GM12878 (cell line): ENCODE results near the gene HNRNPM. TPM values are rescaled to one million over a fixed set of nuclear protein-coding genes. Genes with fewer than 3 reads are reported as not detected.

Source experiments
- ASH2L ChIP-seq: fragments of 300-600, 200-600 bp; sonication (generic); IDR thresholded peaks from 2 replicates; pipeline ENCODE4 v1.6.1; 2017; ENCODE audit warnings: low read depth, mild to moderate bottlenecking, borderline replicate concordance
- CHD1 ChIP-seq: IDR thresholded peaks from 2 replicates; pipeline ENCODE4 v1.6.1; 2012; ENCODE audit warnings: low read depth, low read length, improper control_type of control experiment
- CHD2 ChIP-seq: IDR thresholded peaks from 2 replicates; pipeline ENCODE4 v1.6.1; 2011; ENCODE audit warnings: low read depth, low read length, improper control_type of control experiment, borderline replicate concordance
- DPF2 ChIP-seq: fragments of 450-650 bp; IDR thresholded peaks from 2 replicates; pipeline ENCODE4 v1.6.1; 2017; ENCODE audit warnings: mild to moderate bottlenecking
- EGR1 ChIP-seq, 2 experiments: IDR thresholded peaks; 1 replicate in 1 of 2; 2 replicates in 1 of 2; pipeline ENCODE4 v1.6.1; 2011 to 2012; ENCODE audit warnings: low read depth in 2 of 2, low read length in 2 of 2, borderline replicate concordance in 1 of 2, mild to moderate bottlenecking in 1 of 2, moderate library complexity in 1 of 2
- FOXM1 ChIP-seq: IDR thresholded peaks from 2 replicates; pipeline ENCODE4 v1.6.1; 2012; ENCODE audit warnings: low read depth, mild to moderate bottlenecking, inconsistent platforms, low read length, moderate library complexity
- HDAC2 ChIP-seq: fragments of 200-600 bp; sonication (generic); IDR thresholded peaks from 2 replicates; pipeline ENCODE4 v1.6.1; 2017
- IKZF2 ChIP-seq, 2 experiments: fragments of 450-650 bp; IDR thresholded peaks; 2 replicates each; pipeline ENCODE4 v1.6.1; 2017; ENCODE audit warnings: mild to moderate bottlenecking in 2 of 2, moderate library complexity in 2 of 2
- NR2C1 ChIP-seq: fragments of 450-650 bp; IDR thresholded peaks from 2 replicates; pipeline ENCODE4 v1.6.1; 2017; ENCODE audit warnings: antibody characterized with exemption, mild to moderate bottlenecking, moderate library complexity
- POLR2A ChIP-seq: IDR thresholded peaks from 2 replicates; pipeline ENCODE4 v1.6.1; 2011; ENCODE audit warnings: low read depth, mild to moderate bottlenecking, low read length
- POU2F2 ChIP-seq: IDR thresholded peaks from 3 replicates; pipeline ENCODE4 v1.6.1; 2011; ENCODE audit warnings: low read depth, mild to moderate bottlenecking, low read length, borderline replicate concordance
- RAD21 ChIP-seq: IDR thresholded peaks from 2 replicates; pipeline ENCODE4 v1.6.1; 2011; ENCODE audit warnings: mild to moderate bottlenecking, low read depth, low read length, moderate library complexity; ENCODE audit not compliant: insufficient read depth
- RFX5 ChIP-seq: IDR thresholded peaks from 2 replicates; pipeline ENCODE4 v1.6.1; 2011; ENCODE audit warnings: low read depth, low read length, improper control_type of control experiment
- SMARCA5 ChIP-seq: fragments of 450-650 bp; IDR thresholded peaks from 2 replicates; pipeline ENCODE4 v1.6.1; 2017; ENCODE audit warnings: mild to moderate bottlenecking
- SP1 ChIP-seq: IDR thresholded peaks from one replicate; pipeline ENCODE4 v1.6.1; 2011; ENCODE audit warnings: low read depth, low read length
- YY1 ChIP-seq: IDR thresholded peaks from 2 replicates; pipeline ENCODE4 v1.6.1; 2011; ENCODE audit warnings: low read depth, mild to moderate bottlenecking, low read length
- ZNF384 ChIP-seq: IDR thresholded peaks from 2 replicates; pipeline ENCODE4 v1.6.1; 2012; ENCODE audit warnings: low read depth, mild to moderate bottlenecking, low read length, improper control_type of control experiment, borderline replicate concordance
- ZNF622 ChIP-seq: fragments of 450-650 bp; IDR thresholded peaks from 2 replicates; pipeline ENCODE4 v1.6.1; 2017; ENCODE audit warnings: mild to moderate bottlenecking, inconsistent platforms
- polyA plus RNA-seq, 11 experiments: library from polyadenylated mRNA; depleted of rRNA in 4 of 11; unstranded in 6 of 11; stranded (reverse) in 5 of 11; fragments of >200 nt; fragmentation: Nextera tagmentation in 4 of 11; fragmentation: Illumina TruSeq in 1 of 11; extraction: Ambion mirVana in 4 of 11; extraction: Trizol in 1 of 11; gene quantifications; 1 replicate in 1 of 11; 2 replicates in 10 of 11; pipeline versions ENCODE4 v1.2.1 to v1.2.3, GENCODE V29; 2011 to 2016; ENCODE audit warnings: inconsistent platforms in 2 of 11, missing spikeins in 2 of 11, low read depth in 1 of 11
- total RNA-seq, 4 experiments: library from RNA; depleted of rRNA in 3 of 4; stranded (reverse); fragments of >200 nt in 3 of 4; fragmentation: Illumina TruSeq in 1 of 4; extraction: Trizol in 1 of 4; gene quantifications; 2 replicates each; pipeline versions ENCODE4 v1.2.1 to v1.2.3, GENCODE V29; 2013 to 2021
- TF ChIP-seq, protein P1 (sequence below): IDR thresholded peaks from 2 replicates; pipeline ENCODE4 v1.6.1; 2012; ENCODE audit warnings: low read depth, low read length, improper control_type of control experiment
- TF ChIP-seq, protein P2 (sequence below), 3 experiments: IDR thresholded peaks in 2 of 3; conservative IDR thresholded peaks in 1 of 3; 2 replicates each; pipeline ENCODE4 v1.5.1; 2011; ENCODE audit warnings: low read depth in 3 of 3, low read length in 3 of 3, mild to moderate bottlenecking in 3 of 3, control low read depth in 2 of 3, moderate library complexity in 2 of 3, inconsistent platforms in 1 of 3, mixed read lengths in 1 of 3; ENCODE audit not compliant: control insufficient read depth in 2 of 3, insufficient read depth in 1 of 3; ENCODE audit errors: extremely low read depth in 1 of 3
- TF ChIP-seq, protein P3 (sequence below): fragments of 450-650 bp; IDR thresholded peaks from 2 replicates; pipeline ENCODE4 v1.6.1; 2017; ENCODE audit warnings: mild to moderate bottlenecking, low read depth, inconsistent platforms; ENCODE audit not compliant: poor library complexity, severe bottlenecking
- TF ChIP-seq, protein P4 (sequence below): IDR thresholded peaks from 2 replicates; pipeline ENCODE4 v1.6.1; 2011; ENCODE audit warnings: mild to moderate bottlenecking, low read depth, low read length, moderate library complexity; ENCODE audit not compliant: insufficient replicate concordance

Gene HNRNPM
- total and polyA plus RNA-seq, 10 of the 15 experiments (the other 5 are each of a cell fraction or from before 2014, with no cell fraction given), result 14.3 to 415 (median 198) TPM

DNA sequence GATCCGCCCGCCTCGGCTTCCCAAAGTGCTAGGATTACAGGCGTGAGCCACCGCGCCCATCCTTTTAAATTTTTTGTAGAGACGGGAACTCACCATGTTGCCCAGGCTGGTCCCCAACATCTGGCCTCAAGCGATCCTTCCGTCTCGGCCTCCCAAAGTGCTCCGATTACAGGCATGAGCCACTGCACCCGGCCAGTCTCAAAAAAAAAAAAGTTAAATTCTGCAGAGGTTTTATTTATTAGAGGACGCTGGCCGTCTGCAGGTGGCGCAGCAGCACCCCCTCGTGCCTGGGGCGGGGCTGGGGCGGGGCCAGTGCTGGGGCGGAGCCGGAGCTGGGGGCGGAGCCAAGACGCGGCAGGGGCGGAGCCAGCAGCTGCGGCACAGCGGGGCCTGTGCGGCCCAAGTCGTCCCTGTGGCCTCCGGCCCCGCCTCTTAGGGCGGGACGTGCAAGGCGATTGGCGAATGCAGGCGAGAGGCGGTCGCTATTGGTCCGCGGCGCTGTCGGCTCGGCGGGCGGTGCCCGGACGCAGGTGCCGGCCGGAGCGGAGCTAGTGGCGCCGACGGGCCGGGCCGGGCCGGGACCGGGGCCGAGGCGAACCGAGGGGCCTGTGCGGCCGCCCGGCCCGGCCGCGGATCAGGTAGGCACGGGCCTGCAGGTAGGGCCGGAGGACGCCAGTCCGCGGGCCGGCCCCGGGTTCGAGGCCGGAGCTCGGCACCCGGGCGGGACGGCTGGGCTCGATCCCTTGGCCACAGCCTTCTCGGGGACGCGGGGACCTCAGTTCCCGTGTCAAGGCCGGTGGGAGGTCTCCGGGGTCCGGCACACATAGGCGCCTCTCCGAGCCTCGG is 31.8 kb upstream of the HNRNPM start, which contains the start of gene MARCHF2 (continued):
- TF ChIP-seq POU2F2 (0 out of 3 replicates have a peak, but pooled peaks have one; percentile 3), FOXM1 (no peak), HDAC2 (no peak), SMARCA5 (peak; percentile 74; the same call in 1 of the 2 replicates), IKZF2 (IDR thresholded peaks at IDR 0.05) (no peak), ZNF622 (no peak), NR2C1 (0 out of 2 replicates have a peak, but pooled peaks have one; percentile 26), YY1 (no peak), RAD21 (peak; percentile 60), CHD2 (peak; percentile 92), EGR1 (IDR thresholded peaks at IDR 0.05; ENCODE audit: borderline replicate concordance in 1 of 2, low read depth in 2 of 2, low read length in 2 of 2) (no peak), ZNF384 (peak; percentile 73; the same call in 1 of the 2 replicates), SP1 (peak; percentile 98), ASH2L (no peak), POLR2A (peak; percentile 66), CHD1 (no peak), DPF2 (peak; percentile 93), RFX5 (peak; percentile 63; the same call in 1 of the 2 replicates)
- TF ChIP-seq, protein P1, sequence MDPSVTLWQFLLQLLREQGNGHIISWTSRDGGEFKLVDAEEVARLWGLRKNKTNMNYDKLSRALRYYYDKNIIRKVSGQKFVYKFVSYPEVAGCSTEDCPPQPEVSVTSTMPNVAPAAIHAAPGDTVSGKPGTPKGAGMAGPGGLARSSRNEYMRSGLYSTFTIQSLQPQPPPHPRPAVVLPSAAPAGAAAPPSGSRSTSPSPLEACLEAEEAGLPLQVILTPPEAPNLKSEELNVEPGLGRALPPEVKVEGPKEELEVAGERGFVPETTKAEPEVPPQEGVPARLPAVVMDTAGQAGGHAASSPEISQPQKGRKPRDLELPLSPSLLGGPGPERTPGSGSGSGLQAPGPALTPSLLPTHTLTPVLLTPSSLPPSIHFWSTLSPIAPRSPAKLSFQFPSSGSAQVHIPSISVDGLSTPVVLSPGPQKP, result no peak
- TF ChIP-seq, protein P2, sequence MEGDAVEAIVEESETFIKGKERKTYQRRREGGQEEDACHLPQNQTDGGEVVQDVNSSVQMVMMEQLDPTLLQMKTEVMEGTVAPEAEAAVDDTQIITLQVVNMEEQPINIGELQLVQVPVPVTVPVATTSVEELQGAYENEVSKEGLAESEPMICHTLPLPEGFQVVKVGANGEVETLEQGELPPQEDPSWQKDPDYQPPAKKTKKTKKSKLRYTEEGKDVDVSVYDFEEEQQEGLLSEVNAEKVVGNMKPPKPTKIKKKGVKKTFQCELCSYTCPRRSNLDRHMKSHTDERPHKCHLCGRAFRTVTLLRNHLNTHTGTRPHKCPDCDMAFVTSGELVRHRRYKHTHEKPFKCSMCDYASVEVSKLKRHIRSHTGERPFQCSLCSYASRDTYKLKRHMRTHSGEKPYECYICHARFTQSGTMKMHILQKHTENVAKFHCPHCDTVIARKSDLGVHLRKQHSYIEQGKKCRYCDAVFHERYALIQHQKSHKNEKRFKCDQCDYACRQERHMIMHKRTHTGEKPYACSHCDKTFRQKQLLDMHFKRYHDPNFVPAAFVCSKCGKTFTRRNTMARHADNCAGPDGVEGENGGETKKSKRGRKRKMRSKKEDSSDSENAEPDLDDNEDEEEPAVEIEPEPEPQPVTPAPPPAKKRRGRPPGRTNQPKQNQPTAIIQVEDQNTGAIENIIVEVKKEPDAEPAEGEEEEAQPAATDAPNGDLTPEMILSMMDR (IDR thresholded peaks at IDR 0.05 in 2 of 3, conservative IDR thresholded peaks at IDR 0.05 in 1 of 3; ENCODE audit: control insufficient read depth in 2 of 3, extremely low read depth in 1 of 3, insufficient read depth in 1 of 3, low read depth in 3 of 3, low read length in 3 of 3), result peak; percentile 40 to 70 (median 66)
- TF ChIP-seq, protein P3, sequence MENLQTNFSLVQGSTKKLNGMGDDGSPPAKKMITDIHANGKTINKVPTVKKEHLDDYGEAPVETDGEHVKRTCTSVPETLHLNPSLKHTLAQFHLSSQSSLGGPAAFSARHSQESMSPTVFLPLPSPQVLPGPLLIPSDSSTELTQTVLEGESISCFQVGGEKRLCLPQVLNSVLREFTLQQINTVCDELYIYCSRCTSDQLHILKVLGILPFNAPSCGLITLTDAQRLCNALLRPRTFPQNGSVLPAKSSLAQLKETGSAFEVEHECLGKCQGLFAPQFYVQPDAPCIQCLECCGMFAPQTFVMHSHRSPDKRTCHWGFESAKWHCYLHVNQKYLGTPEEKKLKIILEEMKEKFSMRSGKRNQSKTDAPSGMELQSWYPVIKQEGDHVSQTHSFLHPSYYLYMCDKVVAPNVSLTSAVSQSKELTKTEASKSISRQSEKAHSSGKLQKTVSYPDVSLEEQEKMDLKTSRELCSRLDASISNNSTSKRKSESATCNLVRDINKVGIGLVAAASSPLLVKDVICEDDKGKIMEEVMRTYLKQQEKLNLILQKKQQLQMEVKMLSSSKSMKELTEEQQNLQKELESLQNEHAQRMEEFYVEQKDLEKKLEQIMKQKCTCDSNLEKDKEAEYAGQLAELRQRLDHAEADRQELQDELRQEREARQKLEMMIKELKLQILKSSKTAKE, result no peak
- TF ChIP-seq, protein P4, sequence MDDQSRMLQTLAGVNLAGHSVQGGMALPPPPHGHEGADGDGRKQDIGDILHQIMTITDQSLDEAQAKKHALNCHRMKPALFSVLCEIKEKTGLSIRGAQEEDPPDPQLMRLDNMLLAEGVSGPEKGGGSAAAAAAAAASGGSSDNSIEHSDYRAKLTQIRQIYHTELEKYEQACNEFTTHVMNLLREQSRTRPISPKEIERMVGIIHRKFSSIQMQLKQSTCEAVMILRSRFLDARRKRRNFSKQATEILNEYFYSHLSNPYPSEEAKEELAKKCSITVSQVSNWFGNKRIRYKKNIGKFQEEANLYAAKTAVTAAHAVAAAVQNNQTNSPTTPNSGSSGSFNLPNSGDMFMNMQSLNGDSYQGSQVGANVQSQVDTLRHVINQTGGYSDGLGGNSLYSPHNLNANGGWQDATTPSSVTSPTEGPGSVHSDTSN, result peak; percentile 94
